ENCODE data around the gene ANGPTL2.
A peak's percentile ranks its signal among the peaks of the same experiment; 100 is the strongest.

Gene ANGPTL2

DNA sequence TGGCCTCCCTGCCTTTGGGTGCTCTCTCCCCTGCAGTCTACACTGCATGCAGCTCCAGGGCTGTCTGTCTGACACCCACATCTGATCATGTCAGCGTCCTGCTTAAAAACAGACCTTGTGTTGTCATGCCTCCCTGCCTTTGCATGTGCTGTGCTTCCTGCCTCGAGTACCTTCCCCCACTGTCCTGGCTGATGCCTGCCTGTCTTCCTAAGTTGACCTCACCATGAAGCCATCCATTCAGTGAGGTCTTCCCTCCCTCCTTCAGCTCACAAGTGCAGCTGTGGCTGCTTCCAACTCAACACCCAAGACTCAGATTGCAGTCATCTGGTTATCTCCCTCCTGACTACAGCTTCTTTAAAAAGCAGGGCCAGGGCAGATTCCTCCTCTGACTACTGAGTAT, 5.5 kb downstream of the ANGPTL2 start:
- DNase-seq: no peak

DNA sequence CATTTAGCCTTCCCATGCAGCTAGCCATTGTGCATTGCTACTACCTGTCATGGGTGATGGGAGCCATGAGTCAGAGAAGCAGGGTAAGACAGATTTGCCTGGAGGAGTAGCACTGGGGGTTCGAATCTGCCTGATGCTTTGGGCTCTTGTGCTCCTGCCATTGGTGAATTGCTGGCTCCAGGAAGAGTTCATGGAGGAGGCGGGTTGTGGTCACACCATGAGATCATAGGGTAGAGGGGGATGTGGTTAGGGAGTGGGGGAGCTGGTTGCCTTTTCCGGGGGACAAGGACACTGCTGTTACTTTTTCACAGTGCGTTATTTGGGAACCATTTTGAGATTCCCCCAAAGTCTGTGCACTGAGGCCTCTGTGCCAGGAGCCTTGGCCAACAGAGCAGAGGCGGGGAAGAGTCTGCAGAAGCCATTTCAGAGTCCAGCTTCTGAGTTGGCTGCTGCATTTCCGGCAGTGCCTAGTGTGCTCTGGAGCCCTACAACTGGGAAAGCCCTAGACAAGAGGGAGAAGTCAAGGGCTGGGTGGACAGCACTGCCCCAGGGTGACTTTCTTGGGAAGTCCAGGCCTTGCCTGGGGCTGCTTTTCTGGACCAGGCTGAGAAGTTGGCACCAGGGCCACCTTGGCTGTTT, 6.2 kb downstream of the ANGPTL2 start:
- no peak for DNase-seq

DNA sequence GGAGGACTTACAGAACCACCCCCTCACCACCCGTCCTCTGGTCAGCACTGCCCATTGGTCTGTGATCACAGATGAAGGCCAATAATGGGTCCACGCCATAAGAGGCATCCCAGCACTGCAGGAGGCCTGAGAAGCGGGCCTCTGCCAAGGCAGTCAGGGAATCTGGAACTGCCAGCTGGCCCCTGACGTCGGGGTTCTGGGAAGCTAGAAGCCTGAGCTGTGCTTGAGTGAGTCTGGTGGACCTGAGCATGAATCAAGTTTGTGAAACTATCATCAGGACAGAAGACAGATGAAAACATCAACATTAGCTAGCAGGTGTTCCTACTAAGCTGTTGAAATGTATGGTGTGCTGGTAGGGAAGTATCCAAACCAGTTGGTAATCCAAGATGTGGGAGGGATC, 7.8 kb downstream of the ANGPTL2 start:
- DNase-seq: no peak

DNA sequence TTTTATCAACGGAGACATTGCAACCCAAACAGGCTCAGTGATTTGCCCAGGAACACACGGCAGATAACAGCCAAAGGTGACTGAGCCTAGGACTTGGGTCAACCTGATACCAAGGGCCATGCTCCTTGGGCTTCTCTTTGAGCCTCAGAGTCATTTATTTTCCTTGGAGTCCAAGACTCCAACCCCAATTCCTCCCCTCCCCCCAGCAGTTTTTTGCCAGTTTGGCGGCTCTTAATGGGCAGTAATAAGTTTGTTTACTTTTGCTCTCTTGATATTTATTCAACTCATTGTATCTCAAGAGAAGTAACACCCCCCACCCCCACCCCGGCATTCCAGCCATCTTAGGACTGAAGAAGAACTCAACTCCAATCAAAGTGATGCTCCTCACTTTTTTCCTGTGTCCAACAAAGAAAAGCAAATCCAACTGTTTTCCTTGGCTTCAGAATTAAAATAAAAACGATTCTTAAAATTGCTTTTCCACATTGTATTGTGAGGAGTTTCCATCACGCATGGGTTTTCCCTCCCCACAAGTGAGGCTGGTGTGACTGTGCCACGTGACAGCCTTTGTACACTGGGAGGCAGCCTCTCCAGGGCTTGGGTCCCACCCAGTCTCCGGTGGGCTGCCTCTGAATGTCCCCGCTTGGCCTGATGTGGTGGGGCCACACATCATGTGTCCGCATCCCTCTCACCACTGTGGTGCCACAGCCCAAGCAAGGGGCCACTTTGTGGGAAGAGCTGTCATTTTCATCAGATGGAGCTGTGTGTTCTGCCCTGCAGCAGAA, 9.1 kb downstream of the ANGPTL2 start:
- DNase-seq: peak; percentile 64

DNA sequence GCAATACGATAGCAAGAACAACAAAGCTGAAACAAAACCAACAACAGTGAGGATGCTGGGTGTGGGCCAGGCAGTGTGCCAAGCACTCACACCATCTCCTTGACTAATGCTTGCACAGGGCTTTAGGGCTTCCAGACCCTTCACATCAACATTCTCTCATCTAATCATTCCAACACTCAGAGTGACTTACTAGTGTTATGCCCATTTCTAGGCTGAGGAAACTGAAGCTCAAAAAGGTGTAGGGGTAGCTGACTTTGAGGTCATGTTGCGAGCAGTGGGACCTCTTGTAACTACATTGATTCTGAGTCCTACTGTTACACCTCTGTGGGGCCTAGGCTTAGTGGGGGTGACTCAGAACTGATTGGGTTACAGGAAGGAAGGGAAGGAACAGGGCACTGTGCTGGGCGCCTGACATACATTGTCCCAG, 9.7 kb downstream of the ANGPTL2 start:
- no peak for DNase-seq

DNA sequence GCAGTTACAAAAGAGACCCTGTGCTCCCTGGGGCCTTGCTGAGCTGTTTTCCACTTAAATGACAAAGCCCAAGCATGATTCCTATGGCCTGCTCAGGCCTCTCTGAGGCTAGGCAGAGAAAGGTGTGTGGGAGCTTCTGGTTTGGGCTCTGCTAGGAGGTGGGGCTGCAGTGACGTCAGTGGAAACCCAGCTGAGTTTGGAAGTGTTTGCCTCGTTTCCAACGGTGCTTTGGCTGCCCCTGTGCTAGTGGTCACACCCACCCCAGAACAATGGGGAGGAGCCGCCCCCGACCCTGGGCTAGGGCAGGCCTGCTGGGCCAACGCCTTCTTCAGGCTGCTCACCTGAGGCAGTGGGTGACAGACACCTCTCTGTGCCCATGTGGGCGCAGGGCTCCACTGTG, 10.4 kb downstream of the ANGPTL2 start:
- peak; percentile 80 for DNase-seq

DNA sequence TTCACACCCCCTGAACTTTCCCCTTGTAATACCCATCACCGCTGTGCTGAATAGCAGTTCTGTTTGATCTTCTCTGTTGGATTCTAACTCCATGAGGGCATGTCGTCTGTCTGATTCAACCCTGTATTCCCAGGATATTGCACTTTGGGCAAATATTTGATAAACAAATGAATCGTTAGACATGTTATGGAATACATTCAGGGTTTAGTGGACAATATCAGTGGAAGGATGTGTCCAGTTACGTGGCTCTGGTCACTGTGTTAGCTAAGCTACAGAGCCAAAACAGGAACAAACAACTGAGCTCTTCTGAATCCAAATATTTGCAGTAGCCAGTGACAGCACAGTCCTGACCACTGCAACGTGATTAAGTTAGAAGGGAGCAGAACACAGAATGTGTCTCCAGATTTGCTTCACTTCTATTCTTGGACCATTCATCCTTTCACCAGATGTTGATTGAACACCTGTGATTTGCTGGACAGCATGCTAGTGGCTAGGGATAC, 13.2 kb downstream of the ANGPTL2 start:
- DNase-seq: no peak

DNA sequence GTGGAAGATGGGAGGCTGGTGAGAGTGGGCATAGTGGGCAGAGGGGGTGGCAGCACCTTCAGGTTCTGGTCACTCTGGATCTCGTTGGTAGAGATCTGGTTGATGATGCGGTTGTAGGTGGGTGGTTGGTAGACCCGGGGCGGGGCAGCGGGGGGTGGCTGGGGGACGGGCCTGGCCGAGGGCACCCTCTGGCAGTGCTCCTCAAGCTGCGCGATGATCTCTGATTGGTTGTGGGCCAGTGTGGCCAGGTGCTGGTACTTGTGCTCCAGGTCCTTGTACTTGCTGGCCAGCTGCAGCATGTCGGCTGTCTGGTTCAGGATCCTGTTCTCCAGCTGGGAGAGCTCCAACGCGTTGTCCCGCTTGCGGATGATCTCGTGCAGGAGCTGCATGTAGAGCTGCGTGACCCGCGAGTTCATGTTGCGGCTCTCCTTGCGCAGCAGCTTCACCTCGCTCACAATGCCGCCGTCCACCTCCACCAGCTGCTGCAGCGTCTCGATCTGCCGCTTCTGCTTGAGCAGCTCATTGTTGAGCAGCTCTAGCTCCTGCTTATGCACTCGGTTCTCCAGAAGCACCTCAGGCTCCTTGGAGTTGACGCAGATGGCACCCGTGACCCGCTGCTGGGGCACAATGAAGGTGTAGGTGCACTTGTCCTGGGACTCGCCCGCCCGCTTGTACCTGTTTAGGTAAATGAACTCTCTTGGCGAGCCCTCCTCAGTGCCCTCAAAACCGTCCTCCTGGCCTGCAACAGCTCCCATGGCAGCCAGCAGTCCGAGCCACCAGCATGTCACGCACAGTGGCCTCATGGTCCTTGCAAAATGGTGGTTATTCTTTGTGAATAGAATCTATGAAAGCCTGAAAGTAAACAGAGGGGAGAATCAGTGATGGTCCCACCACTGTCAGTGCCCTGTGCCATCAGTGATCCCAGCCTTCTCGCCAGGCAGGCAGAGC, 14.2 kb downstream of the ANGPTL2 start:
- no peak for DNase-seq

DNA sequence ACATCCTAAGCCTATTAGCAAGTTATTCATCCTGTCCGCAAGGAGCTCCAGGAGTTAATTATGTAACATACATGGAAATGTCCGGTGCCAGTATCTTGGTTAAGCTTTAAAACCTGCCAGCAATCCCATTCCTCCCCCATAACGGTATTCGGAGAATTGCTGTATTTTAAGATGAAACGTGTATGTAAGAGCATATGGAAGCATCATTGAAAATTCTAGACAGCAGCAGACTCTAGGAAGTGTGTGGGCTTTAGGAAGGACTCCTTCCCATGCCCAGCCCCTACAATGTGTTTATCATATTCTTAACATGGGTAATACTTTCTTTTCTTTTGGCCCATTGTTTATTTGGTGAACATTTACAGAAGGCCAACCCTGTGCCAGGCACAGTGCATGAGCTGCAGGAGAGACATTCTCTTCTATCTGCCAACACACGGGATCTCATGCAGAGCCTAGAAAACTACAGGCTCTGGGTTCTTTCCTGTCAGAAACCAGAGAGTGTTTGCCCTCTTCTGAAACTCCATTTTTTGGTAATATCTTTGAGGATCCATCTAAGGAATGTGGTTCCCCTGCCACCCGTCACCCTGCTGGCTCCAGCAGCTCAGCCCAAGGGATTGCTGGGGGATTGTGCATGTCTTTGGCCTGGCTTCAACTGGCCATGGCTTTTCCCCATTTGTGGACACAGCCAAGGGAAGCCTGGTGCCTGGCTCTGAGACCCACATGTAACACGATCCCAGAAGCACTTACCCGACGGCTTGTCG, 15.1 kb downstream of the ANGPTL2 start:
- DNase-seq: no peak

DNA sequence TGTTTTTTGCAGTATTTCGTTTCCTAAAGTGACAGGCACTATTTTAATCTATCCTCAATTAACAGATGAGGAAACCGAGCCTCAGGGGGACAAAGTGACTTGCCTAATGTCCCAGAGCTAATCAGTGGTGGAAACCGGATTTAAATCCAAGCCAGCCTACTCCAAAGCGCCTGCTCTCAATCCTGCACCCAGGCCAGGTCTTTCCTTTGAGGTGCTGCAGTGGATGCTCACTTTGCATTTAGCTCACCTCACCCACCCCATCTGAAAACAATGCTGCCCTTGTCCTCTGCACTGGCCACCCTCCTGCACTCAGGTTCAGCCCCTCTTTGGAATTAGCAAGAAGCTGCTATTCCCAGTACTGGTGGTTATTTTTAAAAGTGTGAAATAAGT, 16.0 kb downstream of the ANGPTL2 start:
- no peak for DNase-seq

DNA sequence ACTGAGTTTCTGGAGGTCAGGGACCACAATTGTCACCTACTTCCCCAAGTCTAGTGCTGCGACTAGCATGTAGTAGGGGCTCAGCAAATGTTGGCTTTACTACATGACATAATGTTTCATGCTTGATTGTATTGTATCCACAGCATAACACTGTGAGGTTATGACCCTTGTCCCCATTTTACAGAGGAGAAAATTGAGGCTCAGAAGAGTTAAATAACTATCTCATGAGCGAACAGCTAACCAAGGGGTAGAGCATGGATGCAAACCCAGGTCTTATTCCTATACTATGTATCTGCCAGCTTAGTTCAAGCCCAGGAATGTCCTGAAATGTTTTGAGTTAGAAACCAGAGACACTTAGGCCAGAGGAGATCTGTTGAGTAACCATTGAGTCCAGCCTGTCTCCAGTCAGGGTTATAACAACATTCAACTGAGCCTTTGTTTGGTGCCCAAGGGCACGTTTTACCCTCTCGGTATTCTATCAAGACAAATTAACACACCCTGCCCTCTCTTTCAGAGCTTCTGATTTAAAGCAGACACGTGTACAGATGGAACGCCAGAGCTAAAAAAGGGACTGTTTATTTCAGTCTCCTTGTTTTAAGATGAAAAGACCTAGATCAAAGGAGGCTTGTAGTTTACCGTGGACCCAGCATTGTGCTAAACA, 16.5 kb downstream of the ANGPTL2 start:
- DNase-seq: no peak

DNA sequence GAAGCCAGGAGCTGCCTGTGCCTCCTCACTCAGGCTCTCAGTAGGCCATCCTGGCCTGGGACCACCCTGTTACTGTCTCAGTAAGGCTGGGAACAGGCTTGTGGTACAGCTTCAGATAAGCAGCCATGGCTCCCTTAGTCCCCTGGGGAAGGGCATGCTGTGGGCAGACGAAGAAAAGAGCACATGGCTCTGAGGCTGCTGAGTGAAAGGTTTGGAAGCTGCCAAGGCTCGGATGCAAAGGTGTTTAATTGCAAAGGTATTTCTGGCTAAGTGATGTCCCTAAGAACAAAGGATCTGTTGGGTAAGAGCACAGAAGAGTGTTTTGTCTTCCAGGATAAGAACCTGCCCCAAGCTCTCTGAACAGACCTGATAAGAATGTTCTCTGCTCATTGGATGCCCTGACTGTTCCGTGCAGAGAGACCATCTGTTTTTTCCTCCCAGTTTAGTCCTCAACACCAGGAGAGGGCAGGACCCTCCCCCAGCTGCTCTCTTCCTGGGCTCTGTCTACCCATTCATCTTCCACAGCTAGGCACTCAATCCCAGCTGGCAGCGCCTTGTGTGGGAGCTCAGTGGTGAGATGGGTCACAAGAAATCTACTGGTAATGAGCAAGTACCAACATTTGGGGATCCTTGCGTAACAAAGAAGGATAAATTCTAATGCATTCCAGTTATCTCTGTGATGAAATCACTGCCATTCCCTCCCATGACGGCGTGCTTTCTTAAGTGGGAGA, 17.7 kb downstream of the ANGPTL2 start:
- no peak for DNase-seq

DNA sequence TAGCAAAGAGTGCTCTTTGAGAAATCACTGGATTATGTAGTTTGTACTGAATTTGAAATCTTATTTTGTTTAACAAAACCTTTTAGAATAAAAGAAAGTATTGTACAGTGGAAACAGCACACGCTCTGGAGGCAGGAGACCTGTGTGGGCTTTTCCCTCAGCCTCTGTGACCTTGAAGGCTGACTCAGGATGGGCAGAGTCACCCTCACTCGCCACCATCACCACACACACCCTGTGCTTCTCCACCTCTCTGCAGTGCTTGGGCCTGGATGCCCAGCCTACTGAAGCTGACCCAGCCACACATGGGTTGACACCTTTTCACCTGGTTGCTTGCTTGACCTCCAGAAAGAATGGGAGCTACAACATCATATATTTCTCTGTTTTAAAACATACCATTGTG, 19.6 kb downstream of the ANGPTL2 start:
- no peak for DNase-seq

DNA sequence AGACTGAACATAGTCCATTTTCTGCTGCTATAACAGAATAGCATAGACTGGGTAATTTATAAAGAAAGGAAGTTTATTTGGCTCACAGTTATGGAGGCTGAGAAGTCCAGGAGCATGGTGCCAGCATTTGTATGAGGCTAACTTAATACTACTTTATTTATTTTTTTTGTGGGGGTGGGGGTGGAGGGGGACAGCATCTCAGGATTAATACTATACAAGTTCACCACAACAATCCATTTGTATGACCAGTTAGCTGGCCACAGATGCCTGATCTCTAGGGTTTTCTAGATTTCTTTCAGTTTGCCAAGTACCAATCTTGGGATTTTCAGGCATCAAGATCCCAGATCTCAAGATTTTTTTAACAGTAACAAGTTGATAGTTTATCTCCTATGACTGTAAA, 20.3 kb downstream of the ANGPTL2 start:
- no peak for DNase-seq

DNA sequence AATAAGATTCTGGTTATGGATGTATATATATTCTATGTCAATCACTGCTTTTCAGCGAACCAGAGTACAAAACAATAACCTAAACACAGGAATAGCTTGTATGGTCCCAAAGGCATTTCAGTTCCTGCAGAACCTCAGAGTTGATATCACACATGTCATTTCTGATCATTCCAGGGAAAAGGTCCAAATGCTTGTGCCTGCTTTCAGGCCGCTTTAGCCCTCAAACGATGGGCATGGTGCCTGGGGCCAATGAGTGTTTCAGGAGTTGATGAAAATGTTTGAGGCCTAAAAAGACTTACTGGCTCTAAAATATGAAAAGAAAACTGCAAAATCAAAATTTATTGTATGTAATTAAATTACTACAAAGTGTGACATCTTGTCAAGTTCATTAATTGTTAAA, 22.8 kb downstream of the ANGPTL2 start:
- DNase-seq: no peak

DNA sequence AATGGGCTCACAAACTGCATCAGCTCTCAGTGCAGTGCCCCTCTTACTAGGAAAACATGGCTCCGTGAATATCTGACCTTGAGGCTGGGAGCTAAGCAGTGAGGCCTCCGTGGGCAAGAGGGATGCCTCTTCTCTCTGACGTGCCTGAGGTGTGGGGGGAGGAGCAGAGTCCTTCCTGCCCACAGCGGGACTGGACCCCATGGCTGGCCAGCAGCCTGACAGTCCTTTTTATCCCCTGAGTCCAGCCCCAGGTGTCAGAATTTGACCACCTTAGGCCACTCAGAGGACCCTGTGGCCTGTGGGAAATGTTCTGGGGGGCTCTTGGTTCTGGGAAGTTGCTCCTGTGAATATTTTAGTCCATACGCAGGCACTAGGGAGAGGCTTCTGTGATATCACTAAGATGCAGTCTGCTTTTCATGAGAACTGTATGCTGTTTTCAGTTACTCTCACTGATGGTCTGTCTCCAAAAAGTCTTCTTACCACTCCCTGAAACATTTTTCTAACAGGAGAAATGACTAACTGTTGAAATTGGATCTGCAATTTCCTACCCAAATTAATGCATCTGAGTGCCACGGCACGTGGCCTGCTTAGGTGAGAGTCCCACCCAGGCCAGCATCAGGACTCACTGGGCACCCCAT, 23.4 kb downstream of the ANGPTL2 start:
- DNase-seq: no peak

DNA sequence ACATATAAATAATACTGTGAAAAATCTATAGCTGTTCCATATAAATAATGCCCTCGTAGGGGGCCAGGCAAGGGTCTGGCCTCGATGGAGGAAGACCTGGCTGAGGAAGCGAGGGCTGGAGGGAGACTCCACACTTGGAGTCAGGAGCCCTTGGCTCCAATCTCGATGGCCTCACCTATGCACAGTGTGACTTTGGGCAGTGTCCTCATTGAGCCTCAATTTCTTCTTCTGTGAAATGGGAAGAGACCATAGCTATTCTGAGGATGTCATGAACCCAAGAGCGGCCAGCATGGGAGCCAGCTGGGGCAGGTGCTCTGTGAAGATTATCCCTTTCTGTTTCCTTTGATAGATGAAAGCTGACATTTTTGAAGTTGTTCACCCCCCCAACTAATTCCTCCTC, 24.8 kb downstream of the ANGPTL2 start:
- DNase-seq: no peak

DNA sequence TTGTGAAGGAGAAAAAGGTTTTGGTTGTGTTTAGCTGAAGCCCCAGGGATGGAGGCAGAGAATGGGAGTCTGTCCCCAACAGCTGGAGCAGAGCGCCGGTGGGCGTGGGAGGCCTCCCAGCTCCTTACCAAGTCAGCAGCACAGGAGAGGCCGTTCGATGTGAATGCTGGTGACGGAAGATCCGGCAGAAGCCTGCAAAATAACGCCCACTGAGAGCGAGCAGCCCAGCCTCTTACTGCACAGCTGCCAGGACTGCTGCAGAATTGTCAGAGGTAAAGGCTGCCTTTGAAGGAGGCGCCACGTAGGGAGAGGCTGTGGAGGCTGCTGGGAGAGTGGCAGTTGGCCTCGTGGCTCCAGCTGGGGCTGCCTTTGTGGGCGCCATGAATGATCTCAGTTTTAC, 26.2 kb downstream of the ANGPTL2 start:
- DNase-seq: peak; percentile 82

DNA sequence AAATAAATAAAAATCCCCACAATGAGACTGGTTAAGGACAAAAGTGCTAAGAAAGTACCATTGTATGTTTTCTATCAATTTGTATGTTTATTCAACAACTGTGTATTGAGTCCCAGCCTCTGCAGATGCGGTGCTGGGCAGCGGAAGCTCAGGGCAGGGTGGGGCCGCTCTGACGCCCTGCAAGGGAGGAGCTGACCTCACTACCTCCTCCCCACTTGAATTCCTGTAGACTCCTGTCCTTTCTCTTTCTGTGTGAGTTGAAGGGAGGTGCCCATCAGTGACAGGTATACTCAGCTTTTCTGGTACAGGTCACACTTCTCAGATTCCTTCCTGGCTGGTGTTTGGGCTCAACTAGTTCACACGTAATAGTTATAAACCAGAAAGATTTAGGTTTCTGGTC, 27.0 kb downstream of the ANGPTL2 start:
- peak; percentile 10 for DNase-seq

DNA sequence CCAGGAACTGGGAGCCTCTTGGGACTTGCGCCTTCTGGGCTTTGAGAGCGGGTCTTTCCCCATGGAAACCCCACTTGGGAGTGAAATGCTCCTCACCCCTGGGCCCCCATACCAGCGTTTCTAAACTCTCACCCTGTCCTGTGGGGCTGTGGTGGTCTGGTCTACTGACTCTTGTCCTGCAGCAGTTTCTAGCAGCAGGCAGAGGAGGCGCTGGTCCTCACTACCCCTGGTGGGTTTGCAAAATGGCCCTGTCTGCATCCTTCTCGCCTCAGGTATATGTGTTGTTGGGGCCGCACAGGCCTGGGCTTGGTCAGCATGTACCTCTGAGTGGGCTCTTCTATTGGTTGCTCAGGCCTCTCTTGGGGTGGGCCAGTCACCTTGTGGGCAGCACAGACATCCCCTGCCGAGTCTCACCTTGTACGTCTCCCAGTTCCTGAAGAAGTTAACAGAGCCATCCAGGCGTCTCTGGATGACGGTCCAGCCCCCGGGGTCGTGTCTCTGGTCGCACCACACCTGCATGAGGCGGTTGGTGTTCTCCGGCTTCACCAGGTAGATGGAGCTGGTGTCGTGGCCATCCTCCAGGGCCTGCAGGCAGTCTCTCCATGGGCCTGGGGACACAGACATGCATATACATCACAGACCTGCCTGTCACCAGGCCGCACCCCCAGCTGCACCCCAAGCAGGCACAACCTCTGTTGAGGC, 29.0 kb downstream of the ANGPTL2 start:
- DNase-seq: peak; percentile 12

Measured in right hindlimb (tissue), 1 donor.